SK-N-SH (cell line): ENCODE data around the gene ZFP69. TPM values are rescaled to one million over a fixed set of nuclear protein-coding genes. Genes with fewer than 3 reads are reported as not detected.
A peak's percentile ranks its signal among the peaks of the same experiment; 100 is the strongest.

Source experiments
- CTCF ChIA-PET: fragments of 300-600, 350-600 bp; formaldehyde crosslinking; extraction: SDS; loops from one replicate; lab custom pipeline; 2021; lab: Yijun Ruan, JAX
- POLR2A ChIA-PET: fragments of 350-600 bp; sonication (Branson Sonifier 250); formaldehyde crosslinking; extraction: SDS; loops from one replicate; lab custom pipeline; 2020; ENCODE audit warnings: antibody characterized with exemption, inconsistent platforms; lab: Yijun Ruan, JAX
- DNase-seq: peaks from one replicate; pipeline ENCODE4 v3.0.0; 2012
- H2AFZ ChIP-seq: fragments of 200-600 bp; sonication (generic); 2 replicates; pipeline ENCODE4 v1.8.1; 2016; ENCODE audit warnings: antibody characterized with exemption, mild to moderate bottlenecking, low read depth
- H3F3A ChIP-seq: fragments of 200-600 bp; sonication (generic); replicated peaks from 2 replicates; pipeline ENCODE3; 2016; ENCODE audit warnings: antibody characterized with exemption, mild to moderate bottlenecking; ENCODE audit not compliant: insufficient read depth
- H3K27ac ChIP-seq, 2 experiments: fragments of 200-500 bp in 1 of 2; fragments of 200-600 bp in 1 of 2; sonication (Bioruptor generic) in 1 of 2; sonication (generic), shearing (Covaris generic) in 1 of 2; 2 replicates each; pipeline versions ENCODE4 v1.5.1 to v1.6.1; 2014 to 2016; ENCODE audit warnings: low read depth in 2 of 2, inconsistent platforms in 1 of 2, low read length in 1 of 2, mild to moderate bottlenecking in 1 of 2, mixed read lengths in 1 of 2
- H3K27me3 ChIP-seq: fragments of 200-600 bp; sonication (generic), shearing (Covaris generic); 2 replicates; pipeline ENCODE4 v1.6.1; 2016; ENCODE audit warnings: mixed run types; ENCODE audit not compliant: insufficient read depth
- H3K36me3 ChIP-seq, 2 experiments: fragments of 200-500 bp in 1 of 2; fragments of 200-600 bp in 1 of 2; sonication (Bioruptor generic) in 1 of 2; sonication (generic) in 1 of 2; replicated peaks in 1 of 2; 2 replicates each; pipeline versions ENCODE3 to v1.5.1; 2014 to 2016; ENCODE audit warnings: low read length in 1 of 2, mild to moderate bottlenecking in 1 of 2; ENCODE audit not compliant: insufficient read depth in 2 of 2, control insufficient read depth in 1 of 2
- H3K4me1 ChIP-seq, 2 experiments: fragments of 200-500 bp in 1 of 2; fragments of 200-600 bp in 1 of 2; sonication (Bioruptor generic) in 1 of 2; sonication (generic), shearing (Covaris generic) in 1 of 2; 2 replicates each; pipeline versions ENCODE4 v1.5.1 to v1.6.1; 2014 to 2016; ENCODE audit warnings: low read depth in 1 of 2, low read length in 1 of 2, mixed run types in 1 of 2; ENCODE audit not compliant: insufficient read depth in 2 of 2, control insufficient read depth in 1 of 2
- H3K4me2 ChIP-seq: fragments of 200-600 bp; sonication (generic), shearing (Covaris generic); 2 replicates; pipeline ENCODE4 v1.6.1; 2017; ENCODE audit warnings: mixed run types
- H3K4me3 ChIP-seq, 2 experiments: fragments of 200-500 bp in 1 of 2; fragments of 200-600 bp in 1 of 2; sonication (Bioruptor generic) in 1 of 2; sonication (generic), shearing (Covaris generic) in 1 of 2; 2 replicates each; pipeline versions ENCODE4 v1.5.1 to v1.8.1; 2014 to 2016; ENCODE audit warnings: low read depth in 2 of 2, inconsistent platforms in 1 of 2, low read length in 1 of 2, mild to moderate bottlenecking in 1 of 2, mixed read lengths in 1 of 2, moderate library complexity in 1 of 2
- H3K79me2 ChIP-seq: fragments of 200-600 bp; sonication (generic); 2 replicates; pipeline ENCODE4 v1.8.1; 2017; ENCODE audit warnings: mild to moderate bottlenecking; ENCODE audit not compliant: insufficient read depth
- H3K9ac ChIP-seq: fragments of 200-600 bp; sonication (generic); 2 replicates; pipeline ENCODE4 v1.6.1; 2017; ENCODE audit warnings: mixed run types
- H3K9me2 ChIP-seq: fragments of 200-600 bp; sonication (generic); 2 replicates; pipeline ENCODE4 v1.6.1; 2017; ENCODE audit warnings: mixed run types
- H3K9me3 ChIP-seq: fragments of 200-600 bp; sonication (generic); 2 replicates; pipeline ENCODE4 v1.6.1; 2017; ENCODE audit warnings: mixed run types, mild to moderate bottlenecking, moderate library complexity
- H4K20me1 ChIP-seq: fragments of 200-600 bp; sonication (generic); 2 replicates; pipeline ENCODE4 v1.6.1; 2017; ENCODE audit warnings: mild to moderate bottlenecking, mixed run types; ENCODE audit not compliant: insufficient read depth
- CHD2 ChIP-seq: fragments of 150-350 bp; IDR thresholded peaks from 2 replicates; pipeline ENCODE4 v1.6.1; 2018; ENCODE audit warnings: low read length; ENCODE audit not compliant: partially characterized antibody
- ELF1 ChIP-seq: IDR thresholded peaks from 2 replicates; pipeline ENCODE4 v1.4.0; 2012
- FOSL2 ChIP-seq: IDR thresholded peaks from 2 replicates; pipeline ENCODE4 v1.4.0; 2012; ENCODE audit warnings: low read depth, mild to moderate bottlenecking, moderate library complexity, borderline replicate concordance
- FOXJ3 ChIP-seq: sonication (generic); formaldehyde crosslinking; IDR thresholded peaks from 2 replicates; pipeline ENCODE4 v1.5.1; 2020; ENCODE audit warnings: mild to moderate bottlenecking, missing genetic modification reagents
- FOXM1 ChIP-seq: IDR thresholded peaks from 2 replicates; pipeline ENCODE4 v1.4.0; 2012; ENCODE audit warnings: low read depth, mild to moderate bottlenecking
- GABPA ChIP-seq: IDR thresholded peaks from 2 replicates; pipeline ENCODE4 v1.4.0; 2012; ENCODE audit warnings: low read depth, mild to moderate bottlenecking
- GATA2 ChIP-seq: sonication (generic); formaldehyde crosslinking; IDR thresholded peaks from 2 replicates; pipeline ENCODE4 v1.5.0; 2020; ENCODE audit warnings: mild to moderate bottlenecking, missing genetic modification reagents
- JUND ChIP-seq: IDR thresholded peaks from 2 replicates; pipeline ENCODE4 v1.4.0; 2012
- MEF2A ChIP-seq: IDR thresholded peaks from 2 replicates; pipeline ENCODE4 v1.4.0; 2012; ENCODE audit warnings: low read depth, borderline replicate concordance
- MXI1 ChIP-seq: IDR thresholded peaks from 2 replicates; pipeline ENCODE4 v1.6.1; 2012; ENCODE audit warnings: mild to moderate bottlenecking, low read depth, low read length, improper control_type of control experiment
- PBX3 ChIP-seq: IDR thresholded peaks from 2 replicates; pipeline ENCODE4; 2012
- POLR2AphosphoS5 ChIP-seq: IDR thresholded peaks from 2 replicates; pipeline ENCODE4 v1.6.1; 2012; ENCODE audit warnings: low read depth, low read length
- RAD21 ChIP-seq: IDR thresholded peaks from 2 replicates; pipeline ENCODE4 v1.6.1; 2012; ENCODE audit warnings: mild to moderate bottlenecking, low read length
- RFX5 ChIP-seq: IDR thresholded peaks from 2 replicates; pipeline ENCODE4 v1.6.1; 2012; ENCODE audit warnings: mild to moderate bottlenecking, improper control_type of control experiment, low read length
- RXRA ChIP-seq: IDR thresholded peaks from 2 replicates; pipeline ENCODE4 v1.4.0; 2012; ENCODE audit warnings: low read depth, mild to moderate bottlenecking, borderline replicate concordance
- SMC3 ChIP-seq: IDR thresholded peaks from 2 replicates; pipeline ENCODE4 v1.6.1; 2012; ENCODE audit warnings: low read depth, low read length, improper control_type of control experiment
- TAF1 ChIP-seq: IDR thresholded peaks from 2 replicates; pipeline ENCODE4 v1.6.1; 2012; ENCODE audit warnings: low read depth, mild to moderate bottlenecking, low read length, moderate library complexity, borderline replicate concordance
- TEAD4 ChIP-seq: IDR thresholded peaks from 2 replicates; pipeline ENCODE4 v1.4.0; 2012; ENCODE audit warnings: mild to moderate bottlenecking, borderline replicate concordance; ENCODE audit not compliant: insufficient read depth
- USF1 ChIP-seq: IDR thresholded peaks from 2 replicates; pipeline ENCODE4 v1.4.0; 2012; ENCODE audit warnings: low read depth, borderline replicate concordance
- YY1 ChIP-seq: IDR thresholded peaks from 2 replicates; pipeline ENCODE4 v1.4.0; 2012; ENCODE audit warnings: low read depth, mild to moderate bottlenecking
- WGBS: methylation state at CpG from one replicate; pipeline ENCODE4 v1.1.6; 2017; ENCODE audit warnings: low lambda C conversion rate; 5-methylcytosine and 5-hydroxymethylcytosine counted together
- polyA plus RNA-seq, 3 experiments: library from polyadenylated mRNA; depleted of rRNA; stranded (reverse); fragments of >200 nt; gene quantifications; 2 replicates each; pipeline ENCODE4 v1.2.3, GENCODE V29; 2012
- TF ChIP-seq, protein P1 (sequence below): IDR thresholded peaks from 2 replicates; pipeline ENCODE4 v1.4.0; 2012; ENCODE audit warnings: low read depth, borderline replicate concordance
- TF ChIP-seq, protein P2 (sequence below): fragments of 150-350 bp; IDR thresholded peaks from 2 replicates; pipeline ENCODE4 v1.6.1; 2016; ENCODE audit warnings: mild to moderate bottlenecking, low read depth, low read length

ZFP69 gene
- polyA plus RNA-seq, 1 of the 3 experiments (the other 2 are of a cell fraction) = 1.9 TPM

DNA sequence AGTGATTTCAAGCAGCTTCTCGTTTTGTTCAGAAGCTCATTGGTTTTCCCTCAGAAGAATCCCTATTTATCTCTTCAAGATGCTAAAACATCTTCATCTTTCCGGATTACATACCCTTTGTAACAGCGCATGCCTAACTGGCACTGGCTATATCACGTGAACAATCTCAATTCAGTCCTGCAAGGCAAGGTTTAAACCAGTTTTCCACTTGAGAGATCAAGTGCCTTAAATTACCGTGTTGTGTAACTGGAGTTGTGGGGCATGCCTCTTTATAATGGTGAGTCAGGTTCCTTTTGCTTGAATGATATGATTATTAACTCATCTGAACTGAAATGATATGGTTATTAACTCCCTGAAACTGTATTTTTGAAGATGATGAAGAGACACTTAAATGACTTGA, 37.8 kb upstream of the ZFP69 start:
- Histone ChIP-seq H4K20me1 (no peaks in the 10 kb centered on the region), H3K4me3 (no peak overlapping the region), H3K79me2 (no peaks in the 10 kb centered on the region), H3K4me1 (no peaks in the 10 kb centered on the region), H3F3A (no peaks in the 10 kb centered on the region), H3K9me3 (no peaks in the 10 kb centered on the region), H2AFZ (no peak overlapping the region), H3K27me3 (no peaks in the 10 kb centered on the region), H3K9ac (no peak overlapping the region), H3K36me3 (no peaks in the 10 kb centered on the region), H3K4me2 (no peak overlapping the region), H3K27ac (no peak overlapping the region), H3K9me2 (no peaks in the 10 kb centered on the region)
- TF ChIP-seq, protein P1, sequence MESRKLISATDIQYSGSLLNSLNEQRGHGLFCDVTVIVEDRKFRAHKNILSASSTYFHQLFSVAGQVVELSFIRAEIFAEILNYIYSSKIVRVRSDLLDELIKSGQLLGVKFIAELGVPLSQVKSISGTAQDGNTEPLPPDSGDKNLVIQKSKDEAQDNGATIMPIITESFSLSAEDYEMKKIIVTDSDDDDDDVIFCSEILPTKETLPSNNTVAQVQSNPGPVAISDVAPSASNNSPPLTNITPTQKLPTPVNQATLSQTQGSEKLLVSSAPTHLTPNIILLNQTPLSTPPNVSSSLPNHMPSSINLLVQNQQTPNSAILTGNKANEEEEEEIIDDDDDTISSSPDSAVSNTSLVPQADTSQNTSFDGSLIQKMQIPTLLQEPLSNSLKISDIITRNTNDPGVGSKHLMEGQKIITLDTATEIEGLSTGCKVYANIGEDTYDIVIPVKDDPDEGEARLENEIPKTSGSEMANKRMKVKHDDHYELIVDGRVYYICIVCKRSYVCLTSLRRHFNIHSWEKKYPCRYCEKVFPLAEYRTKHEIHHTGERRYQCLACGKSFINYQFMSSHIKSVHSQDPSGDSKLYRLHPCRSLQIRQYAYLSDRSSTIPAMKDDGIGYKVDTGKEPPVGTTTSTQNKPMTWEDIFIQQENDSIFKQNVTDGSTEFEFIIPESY = no peak
- DNase-seq = no peak
- WGBS = 61% methylated on average over 5 of the region's 5 CpGs
- POLR2A ChIA-PET = interaction anchor here (0.8 kb wide), 1 partner anchor 11 kb away, joined by 4 read pairs; the partner anchor contains the start of gene ZFP69B
- CTCF ChIA-PET = interaction anchor here (1.0 to 4.2 kb wide), 9 partner anchors 9 to 297 kb away, joined by 3 to 30 read pairs (median 9); partner anchors contain the start of gene ZFP69B

- POLR2A ChIA-PET = interaction anchor here (0.6 to 1.6 kb wide), 9 partner anchors 10 to 213 kb away, joined by 3 to 7 read pairs (median 4); partner anchors contain the start of genes EXO5, SMAP2, ZFP69 and ZNF684
- WGBS = 2% methylated on average over 17 of the region's 64 CpGs
- TF ChIP-seq GATA2 (CRISPR knock-in tag) (no peak; the same call in 1 of the 2 replicates), FOXM1 (no peak), JUND (no peak), SMC3 (0 out of 2 replicates have a peak, but pooled peaks have one; percentile 3), FOXJ3 (CRISPR knock-in tag) (0 out of 2 replicates have a peak, but pooled peaks have one; percentile 53), TEAD4 (no peak), MXI1 (peak; percentile 84), RXRA (no peak), RFX5 (0 out of 2 replicates have a peak, but pooled peaks have one; percentile 45), PBX3 (0 out of 2 replicates have a peak, but pooled peaks have one; percentile 3), CHD2 (no peak), FOSL2 (no peak), MEF2A (no peak), RAD21 (no peak), USF1 (0 out of 2 replicates have a peak, but pooled peaks have one; percentile 15), YY1 (peak; percentile 70; the same call in 1 of the 2 replicates), ELF1 (peak; percentile 51; the same call in 1 of the 2 replicates), TAF1 (peak; percentile 71), GABPA (no peak), POLR2AphosphoS5 (peak; percentile 85)
- TF ChIP-seq, protein P2, sequence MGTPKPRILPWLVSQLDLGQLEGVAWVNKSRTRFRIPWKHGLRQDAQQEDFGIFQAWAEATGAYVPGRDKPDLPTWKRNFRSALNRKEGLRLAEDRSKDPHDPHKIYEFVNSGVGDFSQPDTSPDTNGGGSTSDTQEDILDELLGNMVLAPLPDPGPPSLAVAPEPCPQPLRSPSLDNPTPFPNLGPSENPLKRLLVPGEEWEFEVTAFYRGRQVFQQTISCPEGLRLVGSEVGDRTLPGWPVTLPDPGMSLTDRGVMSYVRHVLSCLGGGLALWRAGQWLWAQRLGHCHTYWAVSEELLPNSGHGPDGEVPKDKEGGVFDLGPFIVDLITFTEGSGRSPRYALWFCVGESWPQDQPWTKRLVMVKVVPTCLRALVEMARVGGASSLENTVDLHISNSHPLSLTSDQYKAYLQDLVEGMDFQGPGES = no peak
Measured at GRCh38 chr1:40449684-40450494, 27.2 kb upstream of the ZFP69 start, which contains the start of gene ZFP69B. ZFP69B (plus strand) TSS chr1:40450476; CDS start chr1:40450962, 486 bp downstream.

More at GRCh38 chr1:40449684-40450494, 27.2 kb upstream of the ZFP69 start, which contains the start of gene ZFP69B:
- H4K20me1 ChIP-seq = no peaks in the 10 kb centered on the region
- H2AFZ ChIP-seq = peak within 1 kb of the TSS; percentile 96
- no peaks in the 10 kb centered on the region for H3K9me3 ChIP-seq
- H3K27ac ChIP-seq = peak within 1 kb of the TSS; percentile 79 to 97
- CTCF ChIA-PET = interaction anchor here (0.6 to 2.6 kb wide), 8 partner anchors 8 to 306 kb away, joined by 3 to 20 read pairs (median 4); no protein-coding TSS in a partner anchor
- 0 out of 2 replicates have a peak, but pooled peaks cover 2% of the 10 kb centered on the region for H3K79me2 ChIP-seq
- H3K9ac ChIP-seq = peak within 1 kb of the TSS; percentile 66
- peaks cover 4 to 13% of the 10 kb centered on the region in 2 experiments for H3K36me3 ChIP-seq
- peaks cover 14% of the 10 kb centered on the region for H3F3A ChIP-seq
- H3K4me2 ChIP-seq = peak within 1 kb of the TSS; percentile 87
- DNase-seq = peak; percentile 98
- no peaks in the 10 kb centered on the region for H3K9me2 ChIP-seq
- peak within 1 kb of the TSS; percentile 73 to 83 for H3K4me3 ChIP-seq
- H3K27me3 ChIP-seq = no peaks in the 10 kb centered on the region
- peaks cover 0 to 2% of the 10 kb centered on the region in 2 experiments; a peak in 2 of 4 replicates for H3K4me1 ChIP-seq
